Cardiac muscle cell (in vitro differentiated cells and primary cell): Measurements from ENCODE around the gene POLR1D. TPM values are rescaled to one million over a fixed set of nuclear protein-coding genes. Genes with fewer than 3 reads are reported as not detected.

Experiments used
- DNase-seq, 2 donors: peaks; one replicate each; pipeline versions ENCODE4 v3.0.0 to v3.0.0-alpha.2; 2010 to 2017; ENCODE audit warnings: low read depth in 1 of 2, low spot score in 1 of 2
- H3K27ac ChIP-seq: fragments of 200-600 bp; sonication (generic); 2 replicates; pipeline ENCODE4 v1.5.1; 2016
- H3K27me3 ChIP-seq: fragments of 200-600 bp; sonication (generic); 2 replicates; pipeline ENCODE4 v1.6.0; 2016; ENCODE audit warnings: control low read depth
- H3K36me3 ChIP-seq: fragments of 200-600 bp; sonication (generic); 2 replicates; pipeline ENCODE4 v1.5.1; 2016; ENCODE audit warnings: control low read depth
- H3K4me1 ChIP-seq: fragments of 200-600 bp; sonication (generic); 2 replicates; pipeline ENCODE4 v1.8.1; 2017; ENCODE audit warnings: low read depth, mild to moderate bottlenecking, mixed run types
- H3K4me3 ChIP-seq: fragments of 200-600 bp; sonication (generic); 2 replicates; pipeline ENCODE4 v1.5.1; 2016; ENCODE audit warnings: mild to moderate bottlenecking
- H3K9me3 ChIP-seq: fragments of 200-600 bp; sonication (generic); 2 replicates; pipeline ENCODE4 v1.5.1; 2017; ENCODE audit warnings: low read depth, mild to moderate bottlenecking, control low read depth
- polyA plus RNA-seq: library from polyadenylated mRNA; unstranded; fragments of >200 nt; fragmentation: Nextera tagmentation; extraction: Ambion mirVana; gene quantifications from 2 replicates; pipeline ENCODE4 v1.2.1, GENCODE V29; 2016
- total RNA-seq: library from RNA; depleted of rRNA; stranded (reverse); fragments of >200 nt; gene quantifications from 2 replicates; pipeline ENCODE4 v1.2.3, GENCODE V29; 2016
- TF ChIP-seq, protein P1 (sequence below): IDR thresholded peaks from 2 replicates; pipeline ENCODE4 v1.5.1; 2012; ENCODE audit warnings: low read depth, mild to moderate bottlenecking, low read length

Gene POLR1D
- total and polyA plus RNA-seq, 2 experiments from 2014 or later = 101 to 116 TPM

DNA sequence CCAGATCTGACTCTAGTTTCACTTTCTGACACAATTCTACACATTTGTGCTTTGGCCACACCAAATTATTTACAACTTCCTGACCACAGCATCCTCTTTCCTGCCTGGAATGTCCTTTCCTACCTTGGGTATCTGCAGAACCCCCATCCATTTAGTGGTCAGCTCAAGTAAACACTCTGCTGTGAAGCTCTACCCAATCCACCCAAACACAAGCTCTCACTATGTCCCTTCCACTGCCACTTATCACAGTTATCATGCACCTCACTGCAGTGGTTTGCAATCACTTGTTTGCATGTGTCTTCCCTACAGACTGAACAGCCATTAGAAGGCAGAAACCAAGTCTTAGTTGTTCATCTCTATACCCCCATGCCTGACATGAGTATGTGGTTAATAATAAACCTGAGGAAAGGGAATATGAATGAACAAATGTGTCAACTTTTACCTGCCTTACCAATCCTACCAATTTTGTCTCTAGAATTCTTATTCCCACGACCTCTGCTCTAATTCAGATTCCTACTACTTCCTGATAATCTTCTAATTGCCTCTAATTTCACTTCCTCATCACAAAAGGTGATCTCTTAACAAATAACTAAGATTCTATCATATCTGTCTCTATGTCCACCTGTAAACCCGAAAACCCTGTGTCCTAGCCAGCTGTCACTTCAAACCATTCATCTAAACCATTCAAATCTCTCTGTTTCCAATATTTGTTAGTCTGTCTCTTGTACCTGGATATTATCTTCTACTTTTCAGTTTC lies 26.5 kb upstream of the POLR1D start:
- TF ChIP-seq, protein P1, sequence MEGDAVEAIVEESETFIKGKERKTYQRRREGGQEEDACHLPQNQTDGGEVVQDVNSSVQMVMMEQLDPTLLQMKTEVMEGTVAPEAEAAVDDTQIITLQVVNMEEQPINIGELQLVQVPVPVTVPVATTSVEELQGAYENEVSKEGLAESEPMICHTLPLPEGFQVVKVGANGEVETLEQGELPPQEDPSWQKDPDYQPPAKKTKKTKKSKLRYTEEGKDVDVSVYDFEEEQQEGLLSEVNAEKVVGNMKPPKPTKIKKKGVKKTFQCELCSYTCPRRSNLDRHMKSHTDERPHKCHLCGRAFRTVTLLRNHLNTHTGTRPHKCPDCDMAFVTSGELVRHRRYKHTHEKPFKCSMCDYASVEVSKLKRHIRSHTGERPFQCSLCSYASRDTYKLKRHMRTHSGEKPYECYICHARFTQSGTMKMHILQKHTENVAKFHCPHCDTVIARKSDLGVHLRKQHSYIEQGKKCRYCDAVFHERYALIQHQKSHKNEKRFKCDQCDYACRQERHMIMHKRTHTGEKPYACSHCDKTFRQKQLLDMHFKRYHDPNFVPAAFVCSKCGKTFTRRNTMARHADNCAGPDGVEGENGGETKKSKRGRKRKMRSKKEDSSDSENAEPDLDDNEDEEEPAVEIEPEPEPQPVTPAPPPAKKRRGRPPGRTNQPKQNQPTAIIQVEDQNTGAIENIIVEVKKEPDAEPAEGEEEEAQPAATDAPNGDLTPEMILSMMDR = no peak
- no peak for DNase-seq
- Histone ChIP-seq H3K36me3 (no peaks in the 10 kb centered on the region), H3K4me3 (no peak overlapping the region), H3K27ac (no peak overlapping the region), H3K4me1 (peaks cover 14% of the 10 kb centered on the region), H3K9me3 (no peaks in the 10 kb centered on the region), H3K27me3 (no peaks in the 10 kb centered on the region)

DNA sequence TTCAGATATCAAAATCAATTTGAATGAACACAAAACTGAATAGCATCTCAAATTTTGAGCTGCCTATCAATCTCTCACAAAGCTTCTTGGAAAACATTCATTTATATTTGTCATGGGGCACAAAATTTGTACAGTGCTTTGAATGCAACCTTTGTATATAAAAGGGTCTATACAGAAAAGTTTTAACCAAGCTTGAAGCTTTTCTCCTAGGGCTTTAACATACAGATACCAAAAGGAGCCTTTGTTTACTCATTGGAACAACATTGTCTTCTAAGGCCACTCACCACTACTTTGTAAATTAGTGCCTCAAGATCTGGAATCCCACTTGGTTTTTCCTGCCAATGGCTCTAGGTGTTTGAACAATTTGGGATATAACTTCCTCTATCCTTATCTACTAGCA lies 22.6 kb upstream of the POLR1D start:
- no peaks in the 10 kb centered on the region for H3K9me3 ChIP-seq
- H3K4me3 ChIP-seq = no peak overlapping the region
- TF ChIP-seq, protein P1 = no peak
- H3K27me3 ChIP-seq = no peaks in the 10 kb centered on the region
- DNase-seq = no peak
- H3K36me3 ChIP-seq = no peaks in the 10 kb centered on the region
- H3K4me1 ChIP-seq = peaks cover 17% of the 10 kb centered on the region
- no peak overlapping the region for H3K27ac ChIP-seq

DNA sequence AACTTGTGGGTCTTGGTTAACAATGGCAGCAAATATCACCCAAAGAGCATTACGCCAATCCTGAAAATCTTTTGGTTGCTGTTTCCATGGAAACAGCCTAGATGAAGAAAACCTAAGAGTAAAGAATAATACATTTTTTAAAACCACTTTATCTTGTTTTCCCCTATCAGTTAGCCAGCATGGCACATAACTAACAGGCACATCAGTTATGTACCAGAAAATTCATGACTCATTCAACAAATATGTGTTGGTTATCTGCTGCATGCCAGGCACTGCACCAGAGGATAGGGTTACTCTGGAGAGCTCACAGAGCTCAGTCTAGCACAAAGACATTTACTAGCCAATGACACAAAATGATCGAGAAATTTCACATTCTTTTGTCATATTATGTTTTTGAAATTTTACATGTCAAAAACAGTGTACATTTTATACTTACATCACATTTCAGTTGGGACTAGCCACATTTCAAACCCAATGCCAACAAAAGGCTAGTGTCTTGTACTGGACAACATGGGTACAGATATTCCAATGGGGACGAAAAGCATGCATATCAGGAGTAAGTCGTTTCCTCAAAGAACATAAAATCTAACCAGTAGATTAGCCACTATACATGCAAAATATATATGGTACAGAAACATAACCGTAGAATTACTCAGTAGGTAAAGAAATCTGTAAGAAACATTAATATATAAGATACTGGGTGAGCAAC lies 21.7 kb upstream of the POLR1D start:
- Histone ChIP-seq H3K9me3 (no peaks in the 10 kb centered on the region), H3K4me3 (no peak overlapping the region), H3K36me3 (no peaks in the 10 kb centered on the region), H3K4me1 (peaks cover 17% of the 10 kb centered on the region), H3K27me3 (no peaks in the 10 kb centered on the region), H3K27ac (peak overlapping the region; percentile 58)
- peak; percentile 47 to 80 for DNase-seq
- TF ChIP-seq, protein P1 = no peak

DNA sequence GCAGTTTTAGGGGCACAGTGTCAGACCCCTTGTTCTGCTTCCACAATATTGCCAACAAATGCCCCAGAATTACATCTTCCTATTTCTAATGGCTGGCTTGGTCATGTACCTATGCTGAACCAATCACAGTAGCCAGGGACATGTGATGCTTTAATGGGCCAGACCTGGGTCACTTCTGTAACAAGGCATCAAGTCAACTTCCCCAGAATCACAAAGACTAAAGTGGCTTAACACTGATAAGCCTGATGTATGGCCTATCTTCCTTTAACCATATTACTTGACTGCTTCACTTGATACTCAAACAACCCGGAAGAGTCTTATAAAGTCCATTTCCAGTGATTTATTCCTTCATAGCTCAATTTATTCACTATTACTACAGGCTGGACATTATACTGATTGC lies 21.0 kb upstream of the POLR1D start:
- no peak for DNase-seq
- Histone ChIP-seq H3K36me3 (no peaks in the 10 kb centered on the region), H3K27me3 (no peaks in the 10 kb centered on the region), H3K27ac (peak overlapping the region; percentile 58), H3K9me3 (no peaks in the 10 kb centered on the region), H3K4me1 (peaks cover 17% of the 10 kb centered on the region), H3K4me3 (no peak overlapping the region)
- TF ChIP-seq, protein P1 = no peak

DNA sequence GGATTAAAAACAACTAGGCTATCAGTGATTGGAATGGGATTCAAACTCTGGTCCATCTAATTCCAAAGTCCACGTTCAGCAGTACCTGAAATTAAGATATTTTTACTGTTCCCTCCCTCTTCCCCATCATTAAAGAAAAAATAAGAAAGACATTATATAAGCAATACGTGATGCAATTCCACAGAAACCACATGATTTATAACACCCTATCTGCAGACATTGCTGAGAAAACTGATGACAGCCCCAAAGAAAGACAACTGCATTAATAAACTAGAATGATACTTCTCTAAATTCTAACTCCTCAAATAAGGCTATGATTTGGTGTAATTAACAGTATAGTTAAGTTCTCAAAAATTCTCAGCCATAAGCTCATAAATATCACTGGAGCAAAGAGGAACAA lies 20.5 kb upstream of the POLR1D start:
- Histone ChIP-seq H3K4me3 (no peak overlapping the region), H3K9me3 (no peaks in the 10 kb centered on the region), H3K27ac (no peak overlapping the region), H3K36me3 (no peaks in the 10 kb centered on the region), H3K27me3 (no peaks in the 10 kb centered on the region), H3K4me1 (peaks cover 17% of the 10 kb centered on the region)
- no peak for DNase-seq
- TF ChIP-seq, protein P1 = no peak
